K562 (cell line): Measurements from ENCODE around the gene CRADD. TPM values are rescaled to one million over a fixed set of nuclear protein-coding genes. Genes with fewer than 3 reads are reported as not detected.

ENCODE experiments used
- ATAC-seq: fragments of 200-7000 bp; cut with Tn5 transposase; 3 replicates; pipeline ENCODE4 v1.9.1; 2020; ENCODE audit warnings: moderate library complexity
- BruUV-seq: library from RNA; stranded (reverse); fragments of 400-500 nt; replicated peaks from 2 replicates; lab custom pipeline; 2021; lab: Mats Ljungman, UMichigan
- CTCF ChIA-PET: fragments of 300-600 bp; formaldehyde crosslinking; extraction: SDS; loops from one replicate; lab custom pipeline; 2021; ENCODE audit warnings: low intra/inter-chr PET ratio; lab: Yijun Ruan, JAX
- POLR2A ChIA-PET: fragments of 300-600, 350-650 bp; sonication (Branson Sonifier 250); formaldehyde crosslinking; extraction: SDS; loops from one replicate; lab custom pipeline; 2021; ENCODE audit warnings: antibody characterized with exemption, inconsistent platforms; lab: Yijun Ruan, JAX
- DNase-seq, 4 experiments: peaks; one replicate each; pipeline versions ENCODE4 v3.0.0 to v3.0.0-alpha.2; 2011 to 2018; ENCODE audit warnings: low spot score in 3 of 4, mixed read lengths in 3 of 4; ENCODE audit errors: extremely low read depth in 1 of 4
- FAIRE-seq: peaks from 2 replicates; lab custom pipeline; 2011; peaks lifted over from hg19 to GRCh38; lab: Jason Lieb, UNC
- H2AFZ ChIP-seq: 2 replicates; pipeline ENCODE4 v1.6.0; 2011; ENCODE audit warnings: low read depth, low read length, control low read depth, inconsistent platforms
- H3K27ac ChIP-seq: fragments of 200-600 bp; 3 replicates; pipeline ENCODE4 v1.8.0; 2011; ENCODE audit warnings: low read depth, mild to moderate bottlenecking, control low read depth, inconsistent platforms, low read length, moderate library complexity, mixed read lengths; ENCODE audit errors: extremely low read depth
- H3K27me3 ChIP-seq, 2 experiments: fragments of 300-600 bp in 1 of 2; 2 replicates in 1 of 2; 3 replicates in 1 of 2; pipeline versions ENCODE4 v1.6.0 to v1.8.0; 2011; ENCODE audit warnings: inconsistent platforms in 2 of 2, low read length in 2 of 2, mild to moderate bottlenecking in 1 of 2, mixed read lengths in 1 of 2, moderate library complexity in 1 of 2; ENCODE audit not compliant: control insufficient read depth in 2 of 2, insufficient read depth in 2 of 2
- H3K36me3 ChIP-seq: fragments of 300-600 bp; 3 replicates; pipeline ENCODE4 v1.8.0; 2011; ENCODE audit warnings: mild to moderate bottlenecking, low read length, inconsistent platforms; ENCODE audit not compliant: control insufficient read depth, insufficient read depth
- H3K4me1 ChIP-seq, 2 experiments: fragments of 200-600 bp in 1 of 2; replicated peaks in 1 of 2; 2 replicates in 1 of 2; 3 replicates in 1 of 2; pipeline versions ENCODE4 v1.5.1 to v1.8.0; 2011; ENCODE audit warnings: inconsistent platforms in 2 of 2, low read length in 2 of 2, mild to moderate bottlenecking in 1 of 2, mixed read lengths in 1 of 2, moderate library complexity in 1 of 2; ENCODE audit not compliant: control insufficient read depth in 2 of 2, insufficient read depth in 2 of 2
- H3K4me2 ChIP-seq: 2 replicates; pipeline ENCODE4 v1.6.1; 2011; ENCODE audit warnings: low read length, control low read depth, inconsistent platforms, mixed read lengths; ENCODE audit not compliant: insufficient read depth
- H3K4me3 ChIP-seq: fragments of 200-600 bp; sonication (generic), shearing (Covaris generic); 2 replicates; pipeline ENCODE4 v1.5.1; 2016; ENCODE audit warnings: control low read depth, inconsistent platforms
- H3K79me2 ChIP-seq: fragments of 200-600 bp; 3 replicates; pipeline ENCODE4 v1.8.0; 2011; ENCODE audit warnings: low read length, inconsistent platforms; ENCODE audit not compliant: control insufficient read depth, insufficient read depth
- H3K9ac ChIP-seq, 2 experiments: 2 replicates each; pipeline versions ENCODE4 v1.6.0 to v1.6.1; 2011; ENCODE audit warnings: low read depth in 2 of 2, low read length in 2 of 2, control low read depth in 1 of 2, inconsistent platforms in 1 of 2, mild to moderate bottlenecking in 1 of 2, mixed read lengths in 1 of 2; ENCODE audit not compliant: insufficient read depth in 1 of 2
- H3K9me1 ChIP-seq: one replicate; pipeline ENCODE4 v1.6.0; 2011; ENCODE audit warnings: inconsistent platforms, mild to moderate bottlenecking, low read length, moderate library complexity; ENCODE audit not compliant: control insufficient read depth, insufficient read depth
- H3K9me3 ChIP-seq: replicated peaks from 2 replicates; pipeline ENCODE4 v1.5.1; 2011; ENCODE audit warnings: low read depth, low read length, inconsistent platforms; ENCODE audit not compliant: control insufficient read depth, insufficient read depth
- H4K20me1 ChIP-seq: replicated peaks from 2 replicates; pipeline ENCODE4 v1.6.1; 2011; ENCODE audit warnings: low read length, inconsistent platforms, mixed read lengths; ENCODE audit not compliant: control insufficient read depth, insufficient read depth
- AFF1 ChIP-seq, 2 experiments: fragments of 450-650 bp; IDR thresholded peaks; 2 replicates each; pipeline ENCODE4 v1.6.1; 2018; ENCODE audit warnings: mild to moderate bottlenecking in 2 of 2, low read depth in 1 of 2; ENCODE audit not compliant: partially characterized antibody in 2 of 2
- ARID1B ChIP-seq: fragments of 450-650 bp; IDR thresholded peaks from 2 replicates; pipeline ENCODE4 v1.6.1; 2016; ENCODE audit warnings: antibody characterized with exemption, mild to moderate bottlenecking, inconsistent platforms
- FOXM1 ChIP-seq, 2 experiments: fragments of 450-650 bp in 1 of 2; sonication (generic) in 1 of 2; formaldehyde crosslinking in 1 of 2; IDR thresholded peaks; 2 replicates each; pipeline versions ENCODE4 v1.6.1 to v1.9.0; 2017 to 2022; ENCODE audit warnings: low read depth in 2 of 2, mild to moderate bottlenecking in 2 of 2, missing genetic modification reagents in 1 of 2, moderate library complexity in 1 of 2
- KDM2B ChIP-seq: fragments of 250-450 bp; sonication (Bioruptor Pico); IDR thresholded peaks from 2 replicates; pipeline ENCODE4 v1.8.0; 2021; ENCODE audit warnings: mild to moderate bottlenecking, moderate library complexity
- KDM4B ChIP-seq, 2 experiments: fragments of 450-650 bp in 1 of 2; sonication (generic) in 1 of 2; IDR thresholded peaks; 2 replicates each; pipeline ENCODE4 v1.6.1; 2016 to 2017; ENCODE audit warnings: borderline replicate concordance in 2 of 2, antibody characterized with exemption in 1 of 2, low read depth in 1 of 2, mild to moderate bottlenecking in 1 of 2
- L3MBTL2 ChIP-seq: fragments of 450-650 bp; IDR thresholded peaks from 2 replicates; pipeline ENCODE4 v1.6.1; 2016; ENCODE audit warnings: mild to moderate bottlenecking, moderate library complexity
- PHF21A ChIP-seq: fragments of 450-650 bp; IDR thresholded peaks from 2 replicates; pipeline ENCODE4 v1.6.1; 2017; ENCODE audit warnings: low read depth, borderline replicate concordance
- SMARCB1 ChIP-seq: IDR thresholded peaks from 2 replicates; pipeline ENCODE4 v1.6.1; 2011; ENCODE audit warnings: improper control_type of control experiment, low read depth; ENCODE audit not compliant: insufficient read length
- THRAP3 ChIP-seq: fragments of 450-650 bp; IDR thresholded peaks from 2 replicates; pipeline ENCODE4 v1.6.1; 2016; ENCODE audit warnings: mild to moderate bottlenecking, inconsistent platforms, borderline replicate concordance
- WHSC1 ChIP-seq: IDR thresholded peaks from one replicate; pipeline ENCODE4 v1.6.1; 2012; ENCODE audit warnings: low read length, control low read depth, inconsistent platforms
- ZNF140 ChIP-seq: fragments of 250-450 bp; sonication (Bioruptor Pico); IDR thresholded peaks from 2 replicates; pipeline ENCODE4 v1.8.0; 2021; ENCODE audit warnings: moderate library complexity, mild to moderate bottlenecking, inconsistent platforms
- ZNF146 ChIP-seq: IDR thresholded peaks from one replicate; pipeline ENCODE4 v1.6.1; 2018; ENCODE audit warnings: missing compliant biosample characterization; ENCODE audit not compliant: unreplicated experiment
- ZNF584 ChIP-seq: fragments of 200-800 bp; sonication (Bioruptor generic); IDR thresholded peaks from 2 replicates; pipeline ENCODE4 v1.6.1; 2016; ENCODE audit warnings: low read depth, mild to moderate bottlenecking, missing genetic modification characterization, missing compliant biosample characterization
- WGBS: fragments of 100-300 bp; shearing (Covaris generic); methylation state at CpG from one replicate; pipeline ENCODE4 v1.1.6; 2016; ENCODE audit warnings: low coverage, mixed read lengths; ENCODE audit not compliant: insufficient coverage; ENCODE audit errors: missing lambda C conversion rate; 5-methylcytosine and 5-hydroxymethylcytosine counted together
- in situ Hi-C: fragments of 300-500 bp; cut with MboI; formaldehyde crosslinking; loops from 4 replicates; pipeline ENCODE4 v1.15.0; 2018; ENCODE audit warnings: inconsistent platforms, mixed read lengths
- intact Hi-C: fragments of 100-400 bp; cut with micrococcal nuclease; formaldehyde crosslinking; loops from 2 replicates; pipeline ENCODE4 v1.14.2; 2022
- polyA plus RNA-seq, 8 experiments: library from polyadenylated mRNA; depleted of rRNA in 4 of 8; stranded (reverse) in 5 of 8; unstranded in 3 of 8; fragments of >200 nt; fragmentation: Nextera tagmentation in 2 of 8; fragmentation: Illumina TruSeq in 1 of 8; extraction: Ambion mirVana in 2 of 8; extraction: Trizol in 1 of 8; gene quantifications; 2 replicates each; pipeline versions ENCODE4 v1.2.1 to v1.2.3, GENCODE V29; 2011 to 2014; ENCODE audit warnings: inconsistent platforms in 1 of 8, missing spikeins in 1 of 8
- total RNA-seq, 7 experiments: library from RNA; depleted of rRNA in 6 of 7; stranded (reverse); fragments of >200 nt in 6 of 7; fragmentation: Illumina TruSeq in 2 of 7; extraction: Trizol in 2 of 7; gene quantifications; 2 replicates each; pipeline versions ENCODE4 v1.2.1 to v1.2.3, GENCODE V29; 2011 to 2021; ENCODE audit warnings: low replicate concordance in 1 of 7

CRADD gene
- total and polyA plus RNA-seq, 9 of the 15 experiments (the other 6 are each of a cell fraction or from before 2014, with no cell fraction given): 20.5 to 41.1 (median 25.9) TPM

GRCh38 chr12:93742110-93742934 is 65.1 kb downstream of the CRADD start:
- no peaks in the 10 kb centered on the region for H3K27me3 ChIP-seq
- H3K9ac ChIP-seq: peak overlapping the region; percentile 81 to 94
- H3K4me2 ChIP-seq: peak overlapping the region; percentile 95
- H3K9me1 ChIP-seq: no peaks in the 10 kb centered on the region
- in situ Hi-C loops (loop anchor here (5.0 kb wide), 1 partner anchor 170 kb away; the partner anchor contains the start of gene SOCS2), intact Hi-C loops (loop anchor here (1.0 to 2.0 kb wide), 7 partner anchors 16 to 358 kb away; partner anchors contain the start of gene CRADD)
- FAIRE-seq: peak; percentile 87
- under 1% methylated on average over 40 of the region's 45 CpGs for WGBS
- ChIA-PET POLR2A (interaction anchor here (0.7 to 2.2 kb wide), 14 partner anchors 12 to 358 kb away, joined by 3 to 9 read pairs (median 5); partner anchors contain the start of genes CRADD and SOCS2), CTCF (interaction anchor here (0.9 to 3.9 kb wide), 2 partner anchors 172 to 359 kb away, joined by 3 to 24 read pairs; no protein-coding TSS in a partner anchor)
- peak overlapping the region; percentile 80 for H2AFZ ChIP-seq
- H3K27ac ChIP-seq: peak overlapping the region; percentile 91
- TSS peak; percentile 44 for BruUV-seq
- peak; percentile 86 to 96 (median 90) for DNase-seq
- peak; percentile 88 for ATAC-seq
- H3K4me3 ChIP-seq: peak overlapping the region; percentile 44
- H3K9me3 ChIP-seq: no peaks in the 10 kb centered on the region
- H3K4me1 ChIP-seq: peaks cover 11 to 56% of the 10 kb centered on the region in 2 experiments
- no peaks in the 10 kb centered on the region for H4K20me1 ChIP-seq
- H3K79me2 ChIP-seq: peaks cover 72% of the 10 kb centered on the region
- no peaks in the 10 kb centered on the region for H3K36me3 ChIP-seq
- TF ChIP-seq ARID1B: peak; percentile 86
- TF ChIP-seq KDM2B (CRISPR knock-in tag): no peak
- TF ChIP-seq SMARCB1: no peak
- peak; percentile 51; the same call in 1 of the 2 replicates for TF ChIP-seq L3MBTL2
- TF ChIP-seq THRAP3: no peak
- TF ChIP-seq WHSC1: no peak
- no peak for TF ChIP-seq ZNF146 (CRISPR knock-in tag)
- TF ChIP-seq KDM4B (IDR thresholded peaks at IDR 0.05; ENCODE audit: borderline replicate concordance in 2 of 2, low read depth in 1 of 2): no peak
- peak; percentile 14 to 37 for TF ChIP-seq AFF1 (IDR thresholded peaks at IDR 0.05; ENCODE audit: low read depth in 1 of 2, partially characterized antibody in 2 of 2)
- TF ChIP-seq ZNF584: peak; percentile 3; the same call in 1 of the 2 replicates
- no peak for TF ChIP-seq PHF21A
- TF ChIP-seq ZNF140 (CRISPR knock-in tag): no peak
- 0 out of 2 replicates have a peak, but pooled peaks have one; percentile 21 for TF ChIP-seq FOXM1 (IDR thresholded peaks at IDR 0.05; ENCODE audit: low read depth)
- TF ChIP-seq FOXM1 (CRISPR knock-in tag; IDR thresholded peaks at IDR 0.05; ENCODE audit: low read depth): no peak
